ENCODE results near the gene SUSD3.

The SUSD3 gene

GRCh38 chr9:93076101-93076791 is 17.7 kb downstream of the SUSD3 start:
- no peak for DNase-seq (ENCODE audit: low spot score)

GRCh38 chr9:93076792-93077128 is 18.3 kb downstream of the SUSD3 start:
- DNase-seq (ENCODE audit: low spot score) = no peak

GRCh38 chr9:93077367-93077766 is 18.9 kb downstream of the SUSD3 start:
- no peak for DNase-seq (ENCODE audit: low spot score)

- DNase-seq (ENCODE audit: low spot score) = no peak
Observed at GRCh38 chr9:93077811-93078210, 19.3 kb downstream of the SUSD3 start.

- no peak for DNase-seq (ENCODE audit: low spot score)
Observed at GRCh38 chr9:93079371-93079770, 20.9 kb downstream of the SUSD3 start.

- DNase-seq (ENCODE audit: low spot score) = no peak
Observed at GRCh38 chr9:93080406-93080805, 21.9 kb downstream of the SUSD3 start.

GRCh38 chr9:93081081-93081529 is 22.6 kb downstream of the SUSD3 start:
- no peak for DNase-seq (ENCODE audit: low spot score)

GRCh38 chr9:93081931-93082330 is 23.4 kb downstream of the SUSD3 start:
- no peak for DNase-seq (ENCODE audit: low spot score)

- DNase-seq (ENCODE audit: low spot score) = no peak
Observed at GRCh38 chr9:93082841-93083411, 24.4 kb downstream of the SUSD3 start.

GRCh38 chr9:93083592-93084470 is 25.3 kb downstream of the SUSD3 start:
- DNase-seq (ENCODE audit: low spot score) = no peak

- DNase-seq (ENCODE audit: low spot score) = no peak
Observed at GRCh38 chr9:93084471-93084881, 26.0 kb downstream of the SUSD3 start.

- DNase-seq (ENCODE audit: low spot score) = no peak
Observed at GRCh38 chr9:93085676-93086075, 27.2 kb downstream of the SUSD3 start.

- no peak for DNase-seq (ENCODE audit: low spot score)
Observed at GRCh38 chr9:93086447-93087224, 28.1 kb downstream of the SUSD3 start.

- no peak for DNase-seq (ENCODE audit: low spot score)
Observed at GRCh38 chr9:93087971-93088655, 29.6 kb downstream of the SUSD3 start.

GRCh38 chr9:93088656-93089015 is 30.1 kb downstream of the SUSD3 start:
- no peak for DNase-seq (ENCODE audit: low spot score)

GRCh38 chr9:93089024-93089423 is 30.5 kb downstream of the SUSD3 start:
- no peak for DNase-seq (ENCODE audit: low spot score)

- DNase-seq (ENCODE audit: low spot score) = no peak
Observed at GRCh38 chr9:93089481-93089991, 31.0 kb downstream of the SUSD3 start.

GRCh38 chr9:93090091-93090655 is 31.7 kb downstream of the SUSD3 start:
- no peak for DNase-seq (ENCODE audit: low spot score)

- DNase-seq (ENCODE audit: low spot score) = no peak
Observed at GRCh38 chr9:93091056-93091452, 32.6 kb downstream of the SUSD3 start.

GRCh38 chr9:93091453-93092081 is 33.1 kb downstream of the SUSD3 start:
- peak; percentile 44 for DNase-seq (ENCODE audit: low spot score)
